ENCODE results near the gene EGR1. TPM values are rescaled to one million over a fixed set of nuclear protein-coding genes. Genes with fewer than 3 reads are reported as not detected.
A peak's percentile ranks its signal among the peaks of the same experiment; 100 is the strongest.

Gene EGR1
- total RNA-seq, 1 donor from 2014 or later = 701 TPM

DNA sequence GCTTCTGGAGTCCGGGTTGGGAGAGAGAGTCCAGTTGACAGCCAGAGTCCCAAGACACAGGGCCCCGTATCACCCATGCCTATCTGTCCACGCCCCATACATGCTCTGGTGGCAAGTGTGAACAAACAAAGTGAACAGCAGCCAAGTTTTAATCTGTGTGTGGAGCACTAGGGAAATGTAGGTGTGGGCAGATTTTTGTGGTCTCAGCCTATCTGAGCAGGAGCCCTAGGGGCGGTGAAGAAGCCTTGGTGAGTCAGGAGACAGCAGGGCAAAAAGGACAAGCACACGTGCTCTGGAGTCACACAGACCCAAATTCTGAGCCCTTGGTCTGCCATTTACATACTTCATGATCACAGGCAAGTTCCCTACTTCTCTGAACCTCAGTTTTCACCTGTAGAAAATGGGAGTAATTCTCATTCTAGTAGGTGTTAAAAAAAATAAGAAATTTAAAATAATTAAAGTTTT is 23.2 kb downstream of the EGR1 start:
- no peaks in the 10 kb centered on the region for H3K36me3 Mint-ChIP-seq
- no peak overlapping the region for H3K27ac Mint-ChIP-seq
- TF ChIP-seq, protein P1, sequence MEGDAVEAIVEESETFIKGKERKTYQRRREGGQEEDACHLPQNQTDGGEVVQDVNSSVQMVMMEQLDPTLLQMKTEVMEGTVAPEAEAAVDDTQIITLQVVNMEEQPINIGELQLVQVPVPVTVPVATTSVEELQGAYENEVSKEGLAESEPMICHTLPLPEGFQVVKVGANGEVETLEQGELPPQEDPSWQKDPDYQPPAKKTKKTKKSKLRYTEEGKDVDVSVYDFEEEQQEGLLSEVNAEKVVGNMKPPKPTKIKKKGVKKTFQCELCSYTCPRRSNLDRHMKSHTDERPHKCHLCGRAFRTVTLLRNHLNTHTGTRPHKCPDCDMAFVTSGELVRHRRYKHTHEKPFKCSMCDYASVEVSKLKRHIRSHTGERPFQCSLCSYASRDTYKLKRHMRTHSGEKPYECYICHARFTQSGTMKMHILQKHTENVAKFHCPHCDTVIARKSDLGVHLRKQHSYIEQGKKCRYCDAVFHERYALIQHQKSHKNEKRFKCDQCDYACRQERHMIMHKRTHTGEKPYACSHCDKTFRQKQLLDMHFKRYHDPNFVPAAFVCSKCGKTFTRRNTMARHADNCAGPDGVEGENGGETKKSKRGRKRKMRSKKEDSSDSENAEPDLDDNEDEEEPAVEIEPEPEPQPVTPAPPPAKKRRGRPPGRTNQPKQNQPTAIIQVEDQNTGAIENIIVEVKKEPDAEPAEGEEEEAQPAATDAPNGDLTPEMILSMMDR (IDR thresholded peaks at IDR 0.05; ENCODE audit: unreplicated experiment) = no peak
- peaks cover 33% of the 10 kb centered on the region for H3K4me1 Mint-ChIP-seq
- no peak overlapping the region for H3K4me3 Mint-ChIP-seq
- H3K9me3 Mint-ChIP-seq = no peaks in the 10 kb centered on the region
- no peak for DNase-seq (ENCODE audit: low spot score in 2 of 2, unreplicated experiment in 2 of 2)
- peaks cover 13% of the 10 kb centered on the region for H3K27me3 Mint-ChIP-seq (ENCODE audit: low read depth)

GRCh38 chr5:138489683-138490061 is 24.4 kb downstream of the EGR1 start:
- Mint-ChIP-seq H3K27me3 (ENCODE audit: low read depth) (peaks cover 13% of the 10 kb centered on the region), H3K36me3 (no peaks in the 10 kb centered on the region), H3K4me1 (peaks cover 36% of the 10 kb centered on the region), H3K4me3 (no peak overlapping the region), H3K9me3 (no peaks in the 10 kb centered on the region), H3K27ac (no peak overlapping the region)
- TF ChIP-seq, protein P1 (IDR thresholded peaks at IDR 0.05; ENCODE audit: unreplicated experiment) = no peak
- DNase-seq (ENCODE audit: low spot score in 2 of 2, unreplicated experiment in 2 of 2) = no peak

- H3K36me3 Mint-ChIP-seq = no peaks in the 10 kb centered on the region
- H3K4me3 Mint-ChIP-seq = peak overlapping the region; percentile 56
- TF ChIP-seq, protein P1 (IDR thresholded peaks at IDR 0.05; ENCODE audit: unreplicated experiment) = no peak
- peaks cover 13% of the 10 kb centered on the region for H3K27me3 Mint-ChIP-seq (ENCODE audit: low read depth)
- H3K4me1 Mint-ChIP-seq = peaks cover 36% of the 10 kb centered on the region
- H3K9me3 Mint-ChIP-seq = no peaks in the 10 kb centered on the region
- H3K27ac Mint-ChIP-seq = no peak overlapping the region
- no peak for DNase-seq (ENCODE audit: low spot score in 2 of 2, unreplicated experiment in 2 of 2)
Measured at GRCh38 chr5:138490648-138491283, 25.5 kb downstream of the EGR1 start.

GRCh38 chr5:138491284-138491648 is 26.0 kb downstream of the EGR1 start:
- no peak for DNase-seq (ENCODE audit: low spot score in 2 of 2, unreplicated experiment in 2 of 2)
- peaks cover 13% of the 10 kb centered on the region for H3K27me3 Mint-ChIP-seq (ENCODE audit: low read depth)
- H3K9me3 Mint-ChIP-seq = no peaks in the 10 kb centered on the region
- no peak overlapping the region for H3K27ac Mint-ChIP-seq
- H3K36me3 Mint-ChIP-seq = no peaks in the 10 kb centered on the region
- TF ChIP-seq, protein P1 (IDR thresholded peaks at IDR 0.05; ENCODE audit: unreplicated experiment) = no peak
- H3K4me1 Mint-ChIP-seq = peaks cover 36% of the 10 kb centered on the region
- H3K4me3 Mint-ChIP-seq = peak overlapping the region; percentile 56

DNA sequence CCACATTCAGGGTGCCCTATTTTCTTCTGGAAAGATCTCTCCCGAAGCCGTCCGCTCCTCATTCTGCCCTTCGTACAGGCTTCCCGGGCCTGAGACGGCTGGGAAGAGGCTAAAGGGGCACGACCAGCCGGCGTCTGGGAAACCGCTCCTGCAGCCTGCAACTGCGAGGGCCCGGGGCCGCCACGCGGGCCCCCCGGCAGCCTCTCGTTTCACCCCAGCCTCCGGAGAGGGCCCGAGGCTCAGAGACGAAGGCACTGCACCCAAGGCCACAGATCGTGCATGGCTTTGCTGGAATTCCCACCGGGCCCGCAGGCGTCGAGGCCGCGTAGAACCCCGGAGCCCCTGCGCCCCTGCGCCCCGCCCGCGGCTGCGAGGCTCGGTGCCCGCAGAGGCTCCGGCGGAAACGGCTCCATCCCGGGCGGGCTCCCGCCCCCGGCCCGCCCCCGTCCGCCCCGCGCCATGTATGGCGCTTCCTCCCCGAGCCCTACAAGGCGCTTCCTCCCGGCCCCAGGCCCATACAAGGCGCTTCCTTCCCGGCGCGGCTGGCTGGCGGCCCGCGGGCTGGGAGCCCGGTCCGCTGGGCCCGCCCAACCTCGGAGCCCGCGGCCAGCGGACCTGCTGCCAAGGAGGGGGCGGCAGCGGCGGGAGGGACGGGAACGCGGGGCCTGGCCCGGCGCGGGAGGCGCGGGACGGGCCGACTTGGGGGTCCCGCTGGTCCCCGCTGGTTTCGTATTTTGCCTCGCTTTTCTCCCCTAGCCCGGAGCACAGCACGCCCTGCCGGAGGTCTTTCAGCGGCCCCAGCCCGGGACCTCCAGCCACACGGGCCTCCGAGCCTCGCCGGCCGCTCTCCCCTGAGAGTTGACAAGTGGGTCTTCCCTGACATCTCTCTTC is 26.6 kb downstream of the EGR1 start:
- peak overlapping the region; percentile 41 for H3K27ac Mint-ChIP-seq
- peak overlapping the region; percentile 75 for H3K4me3 Mint-ChIP-seq
- peaks cover 36% of the 10 kb centered on the region for H3K4me1 Mint-ChIP-seq
- peaks cover 13% of the 10 kb centered on the region for H3K27me3 Mint-ChIP-seq (ENCODE audit: low read depth)
- H3K9me3 Mint-ChIP-seq = no peaks in the 10 kb centered on the region
- no peaks in the 10 kb centered on the region for H3K36me3 Mint-ChIP-seq
- TF ChIP-seq, protein P1 (IDR thresholded peaks at IDR 0.05; ENCODE audit: unreplicated experiment) = no peak
- DNase-seq (ENCODE audit: low spot score in 2 of 2, unreplicated experiment in 2 of 2) = peak; percentile 66 to 81
